A673 (cell line): ENCODE results near the gene IL1RAPL1. TPM values are rescaled to one million over a fixed set of nuclear protein-coding genes. Genes with fewer than 3 reads are reported as not detected.

Experiments used
- BruUV-seq: library from RNA; stranded (reverse); fragments of 400-500 nt; replicated peaks from 2 replicates; lab custom pipeline; 2021; lab: Mats Ljungman, UMichigan
- CTCF ChIA-PET: fragments of 300-600 bp; sonication (Branson Sonifier 250); formaldehyde crosslinking; loops from one replicate; lab custom pipeline; 2022; ENCODE audit warnings: antibody characterized with exemption; lab: Charles Lee
- POLR2A ChIA-PET: fragments of 300-600 bp; sonication (Branson Sonifier 250); formaldehyde crosslinking; loops from one replicate; lab custom pipeline; 2022; ENCODE audit warnings: antibody characterized with exemption; ENCODE audit not compliant: low non-redundant PET; lab: Charles Lee
- DNase-seq: peaks from one replicate; pipeline ENCODE4 v3.0.0-alpha.2; 2015; ENCODE audit warnings: low spot score
- H3K27ac ChIP-seq: fragments of 200-600 bp; sonication (generic); 2 replicates; pipeline ENCODE4 v1.5.1; 2016; ENCODE audit warnings: mixed run types, low read depth, mild to moderate bottlenecking, mixed read lengths, antibody characterized with exemption, low read length; ENCODE audit not compliant: poor library complexity, severe bottlenecking
- H3K27me3 ChIP-seq: fragments of 200-600 bp; sonication (generic); replicated peaks from 2 replicates; pipeline ENCODE4 v1.6.1; 2017; ENCODE audit warnings: mixed run types, low read depth, mild to moderate bottlenecking, mixed read lengths, antibody characterized with exemption, low read length; ENCODE audit not compliant: insufficient read depth, poor library complexity
- H3K36me3 ChIP-seq: fragments of 200-600 bp; sonication (generic); 2 replicates; pipeline ENCODE4 v1.6.1; 2016; ENCODE audit warnings: mixed run types, mild to moderate bottlenecking, mixed read lengths, antibody characterized with exemption, low read length; ENCODE audit not compliant: insufficient read depth, poor library complexity, severe bottlenecking
- H3K4me1 ChIP-seq: fragments of 200-600 bp; sonication (generic); 2 replicates; pipeline ENCODE4 v1.6.1; 2017; ENCODE audit warnings: mixed run types, mild to moderate bottlenecking, mixed read lengths, antibody characterized with exemption, low read length; ENCODE audit not compliant: insufficient read depth, poor library complexity, severe bottlenecking
- H3K4me3 ChIP-seq: fragments of 200-600 bp; sonication (generic); 2 replicates; pipeline ENCODE4 v1.5.1; 2016; ENCODE audit warnings: low read depth, mixed run types, mild to moderate bottlenecking, mixed read lengths, low read length; ENCODE audit not compliant: poor library complexity, severe bottlenecking
- H3K9me3 ChIP-seq: fragments of 200-600 bp; sonication (generic); 2 replicates; pipeline ENCODE4 v1.6.1; 2016; ENCODE audit warnings: mixed run types, low read depth, mild to moderate bottlenecking, mixed read lengths, antibody characterized with exemption, low read length; ENCODE audit not compliant: poor library complexity, severe bottlenecking
- EZH2 ChIP-seq: fragments of 200-600 bp; sonication (generic); IDR thresholded peaks from 2 replicates; pipeline ENCODE4 v1.6.1; 2017; ENCODE audit warnings: borderline replicate concordance, low read depth, mild to moderate bottlenecking, mixed read lengths, antibody characterized with exemption, low read length; ENCODE audit not compliant: poor library complexity, severe bottlenecking
- intact Hi-C: fragments of 100-400 bp; cut with micrococcal nuclease; formaldehyde crosslinking; loops from one replicate; pipeline ENCODE4 v1.10.0; 2022; ENCODE audit not compliant: unreplicated experiment
- total RNA-seq: library from RNA; stranded (reverse); gene quantifications from 2 replicates; pipeline ENCODE4 v1.2.3, GENCODE V29; 2021
- TF ChIP-seq, protein P1 (sequence below): fragments of 300-800, 200-600 bp; sonication (generic); conservative IDR thresholded peaks from 2 replicates; pipeline ENCODE4 v1.5.1; 2017; ENCODE audit warnings: low read depth, mild to moderate bottlenecking, antibody characterized with exemption, low read length, moderate library complexity, mixed read lengths

Gene IL1RAPL1
- total RNA-seq, 1 experiment from 2014 or later, result 0.21 TPM

DNA sequence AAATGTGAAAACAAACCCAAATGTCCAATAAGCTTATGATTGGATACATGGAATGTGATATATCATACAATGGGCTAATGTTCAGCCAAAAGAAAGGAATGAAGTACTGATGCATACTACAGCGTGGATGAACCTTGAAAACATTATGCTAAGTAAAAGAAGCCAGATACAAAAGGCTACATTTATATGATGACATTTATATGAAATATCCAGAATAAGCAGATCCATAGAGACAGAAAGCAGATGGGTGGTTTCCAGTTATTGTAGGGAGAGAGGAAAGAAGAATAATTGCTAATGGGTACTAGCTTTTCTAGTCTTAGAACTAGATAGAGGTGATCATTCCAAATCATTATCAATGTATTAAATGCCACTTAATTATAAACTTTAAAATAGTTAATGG is 801.3 kb downstream of the IL1RAPL1 start:
- Histone ChIP-seq H3K27me3 (no peaks in the 10 kb centered on the region), H3K9me3 (no peaks in the 10 kb centered on the region), H3K36me3 (no peaks in the 10 kb centered on the region), H3K27ac (no peak overlapping the region), H3K4me3 (no peak overlapping the region), H3K4me1 (peaks cover 7% of the 10 kb centered on the region)
- no peak for TF ChIP-seq EZH2
- TF ChIP-seq, protein P1, sequence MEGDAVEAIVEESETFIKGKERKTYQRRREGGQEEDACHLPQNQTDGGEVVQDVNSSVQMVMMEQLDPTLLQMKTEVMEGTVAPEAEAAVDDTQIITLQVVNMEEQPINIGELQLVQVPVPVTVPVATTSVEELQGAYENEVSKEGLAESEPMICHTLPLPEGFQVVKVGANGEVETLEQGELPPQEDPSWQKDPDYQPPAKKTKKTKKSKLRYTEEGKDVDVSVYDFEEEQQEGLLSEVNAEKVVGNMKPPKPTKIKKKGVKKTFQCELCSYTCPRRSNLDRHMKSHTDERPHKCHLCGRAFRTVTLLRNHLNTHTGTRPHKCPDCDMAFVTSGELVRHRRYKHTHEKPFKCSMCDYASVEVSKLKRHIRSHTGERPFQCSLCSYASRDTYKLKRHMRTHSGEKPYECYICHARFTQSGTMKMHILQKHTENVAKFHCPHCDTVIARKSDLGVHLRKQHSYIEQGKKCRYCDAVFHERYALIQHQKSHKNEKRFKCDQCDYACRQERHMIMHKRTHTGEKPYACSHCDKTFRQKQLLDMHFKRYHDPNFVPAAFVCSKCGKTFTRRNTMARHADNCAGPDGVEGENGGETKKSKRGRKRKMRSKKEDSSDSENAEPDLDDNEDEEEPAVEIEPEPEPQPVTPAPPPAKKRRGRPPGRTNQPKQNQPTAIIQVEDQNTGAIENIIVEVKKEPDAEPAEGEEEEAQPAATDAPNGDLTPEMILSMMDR, result no peak
- POLR2A ChIA-PET, result no interaction called here
- CTCF ChIA-PET, result no interaction called here
- DNase-seq, result no peak
- BruUV-seq, result no TSS peak
- intact Hi-C loops, result no loop called here

DNA sequence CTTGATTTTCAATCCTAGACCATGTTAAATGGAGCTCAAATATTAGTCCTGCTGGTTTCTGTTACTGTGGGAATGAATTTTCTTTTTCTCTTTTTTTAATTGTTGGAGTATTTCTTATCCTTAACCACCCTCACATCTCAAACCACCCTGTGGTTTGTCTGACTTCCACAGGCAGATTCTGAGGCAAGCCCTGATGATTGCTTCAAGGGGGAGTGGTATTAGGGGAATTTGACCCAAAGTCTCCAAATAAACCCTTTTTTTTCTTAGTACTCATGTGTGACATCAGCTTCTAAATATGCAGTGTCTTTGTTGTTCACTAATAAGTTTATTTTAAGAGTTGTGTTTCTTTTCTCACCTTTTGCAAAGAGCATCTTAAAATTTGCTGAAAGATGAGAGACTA is 810.3 kb downstream of the IL1RAPL1 start:
- no peaks in the 10 kb centered on the region for H3K36me3 ChIP-seq
- TF ChIP-seq, protein P1, result no peak
- TF ChIP-seq EZH2, result no peak
- ChIA-PET POLR2A (no interaction called here), CTCF (no interaction called here)
- H3K9me3 ChIP-seq, result no peaks in the 10 kb centered on the region
- H3K27me3 ChIP-seq, result no peaks in the 10 kb centered on the region
- DNase-seq, result no peak
- no TSS peak for BruUV-seq
- H3K4me1 ChIP-seq, result no peaks in the 10 kb centered on the region
- intact Hi-C loops, result no loop called here
- H3K27ac ChIP-seq, result no peak overlapping the region
- H3K4me3 ChIP-seq, result no peak overlapping the region

DNA sequence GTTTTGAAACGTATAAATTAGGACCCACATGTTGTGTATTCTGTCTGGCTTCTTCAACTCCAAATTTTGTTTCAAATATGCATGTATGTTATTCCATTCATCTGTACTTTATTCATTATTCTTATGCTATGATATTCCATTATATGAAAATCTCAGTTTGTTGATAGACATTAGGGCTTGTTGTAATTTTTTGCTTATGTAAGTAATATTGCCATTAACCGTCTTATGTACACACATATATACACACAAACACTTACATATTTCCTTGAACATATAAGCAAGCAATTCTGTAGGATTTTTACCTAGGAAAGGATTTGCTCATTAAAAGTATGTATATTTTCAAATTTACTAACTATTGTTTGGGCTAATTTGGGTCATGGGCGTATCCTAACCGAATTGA is 820.1 kb downstream of the IL1RAPL1 start:
- Histone ChIP-seq H3K27ac (no peak overlapping the region), H3K4me3 (no peak overlapping the region), H3K4me1 (no peaks in the 10 kb centered on the region), H3K9me3 (no peaks in the 10 kb centered on the region), H3K36me3 (no peaks in the 10 kb centered on the region), H3K27me3 (no peaks in the 10 kb centered on the region)
- ChIA-PET POLR2A (no interaction called here), CTCF (no interaction called here)
- TF ChIP-seq, protein P1, result no peak
- no peak for TF ChIP-seq EZH2
- no peak for DNase-seq
- intact Hi-C loops, result no loop called here
- no TSS peak for BruUV-seq
